HG03520 (cell line): ENCODE measurements around the gene MCM7.
A peak's percentile ranks its signal among the peaks of the same experiment; 100 is the strongest.
"Not testable (repeated sequence)": the region's sequence is repeated elsewhere in the genome, so short reads cannot be mapped to it uniquely, and the experiment has no call there.

ENCODE experiments used
- ATAC-seq: cut with Tn5 transposase; IDR thresholded peaks from one replicate; pipeline ENCODE4 v1.9.1; 2021; ENCODE audit warnings: mild to moderate bottlenecking, moderate library complexity; ENCODE audit not compliant: unreplicated experiment

The MCM7 gene

DNA sequence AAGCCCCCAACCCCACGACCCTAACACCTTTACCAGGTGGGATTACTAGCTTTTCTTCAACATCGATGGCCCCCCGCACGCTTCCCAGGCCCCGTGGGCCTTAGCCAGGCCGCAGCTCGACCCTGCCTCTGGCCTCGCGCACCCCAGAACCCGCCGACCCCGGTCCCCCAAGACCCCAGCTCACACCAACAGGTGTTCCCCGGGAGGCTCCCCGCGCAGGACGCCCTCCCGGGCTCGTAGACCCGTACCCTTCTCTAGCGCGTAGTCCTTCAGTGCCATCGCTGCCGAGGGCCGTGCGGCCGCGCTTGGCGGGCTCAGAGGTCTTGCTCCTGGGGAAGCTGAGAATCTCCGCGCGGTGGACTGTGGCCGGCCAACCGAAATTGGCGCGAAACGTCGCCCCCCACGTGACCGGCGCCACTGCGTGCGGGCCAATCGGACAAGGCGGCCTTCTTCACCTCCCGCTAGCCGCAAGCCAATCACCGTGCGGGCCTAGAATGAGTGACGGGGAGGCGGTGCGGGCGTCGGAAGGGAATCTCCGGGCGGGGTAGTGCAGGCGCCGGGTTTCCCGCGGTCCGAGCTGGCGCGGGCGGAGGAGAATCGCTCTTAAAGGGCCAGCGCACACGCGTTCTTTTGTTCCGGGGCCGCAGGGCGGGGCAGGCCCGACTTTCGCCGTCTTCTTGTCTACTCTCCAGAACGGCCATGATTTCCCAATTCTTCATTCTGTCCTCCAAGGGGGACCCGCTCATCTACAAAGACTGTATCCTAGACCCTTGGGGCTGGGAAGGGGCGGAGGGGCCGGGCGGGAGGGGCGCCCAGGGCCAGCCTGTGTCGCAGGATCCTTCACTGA is at the start of gene MCM7, which contains the start of gene AP4M1:
TSS of gene MCM7 (minus strand) at position 382 of the 847 bp plus-strand sequence. CDS start at position 279, 103 bp downstream.
TSS of gene AP4M1 (plus strand) at position 628 of the 847 bp plus-strand sequence. CDS start at position 700, 72 bp downstream.
- peak; percentile 75 for ATAC-seq

DNA sequence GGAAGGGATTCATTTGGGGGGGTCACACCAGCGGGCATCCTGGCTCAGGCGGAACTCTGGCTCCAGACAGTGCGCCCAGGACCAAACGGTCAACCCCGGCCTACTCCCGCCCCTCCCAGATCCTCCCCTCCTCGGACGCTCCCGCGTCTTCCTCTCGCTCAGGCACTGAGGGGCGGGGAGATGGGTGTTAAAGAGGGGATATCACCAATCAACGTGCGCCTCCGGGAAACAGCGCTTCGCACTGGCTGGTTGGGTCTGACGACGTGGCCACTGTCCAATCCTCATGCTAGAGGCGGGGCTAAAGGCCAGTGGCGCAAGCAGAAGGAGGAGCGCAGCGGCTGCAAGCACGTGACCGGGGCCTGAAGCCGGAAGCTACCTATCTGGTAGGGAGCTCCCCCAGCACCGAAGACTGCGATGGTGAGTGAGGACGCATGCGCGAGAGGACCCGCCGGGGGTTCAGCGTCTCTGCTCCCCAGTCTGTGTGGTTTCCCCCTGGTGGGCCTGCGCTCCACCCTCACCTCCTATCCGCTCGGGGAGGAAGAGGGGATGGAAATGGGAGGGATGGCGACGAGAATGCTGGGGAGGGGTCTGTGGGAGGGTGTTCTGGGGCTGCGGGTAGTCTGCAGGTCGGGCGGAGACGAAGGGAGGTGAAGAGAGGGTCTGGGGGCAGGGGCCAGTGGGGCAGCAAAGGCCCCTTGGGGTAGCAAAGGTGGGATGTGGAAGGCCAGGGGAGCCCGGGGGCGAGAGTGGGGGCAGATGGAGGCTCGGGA is 47.5 kb upstream of the MCM7 start, which contains the start of gene LAMTOR4:
TSS of gene LAMTOR4 (plus strand) at position 360 of the 770 bp plus-strand sequence. CDS start at position 415, 55 bp downstream.
- ATAC-seq = peak; percentile 97

DNA sequence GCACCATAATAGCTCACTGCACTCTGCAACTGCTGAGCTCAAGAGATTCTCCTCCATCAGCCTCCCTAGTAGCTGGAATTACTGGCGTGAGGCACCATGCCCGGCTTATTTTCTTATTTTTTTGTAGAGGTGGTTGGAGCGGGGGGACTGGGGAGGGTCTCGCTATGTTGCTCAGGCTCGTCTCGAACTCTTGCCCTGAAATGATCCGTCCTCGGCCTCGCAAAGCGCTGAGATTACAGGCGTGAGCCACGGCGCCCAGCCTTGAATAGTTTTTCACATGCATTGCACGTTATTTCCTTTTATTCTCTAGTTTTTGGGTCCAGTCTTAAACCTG is 47.0 kb upstream of the MCM7 start:
- ATAC-seq = no peak

DNA sequence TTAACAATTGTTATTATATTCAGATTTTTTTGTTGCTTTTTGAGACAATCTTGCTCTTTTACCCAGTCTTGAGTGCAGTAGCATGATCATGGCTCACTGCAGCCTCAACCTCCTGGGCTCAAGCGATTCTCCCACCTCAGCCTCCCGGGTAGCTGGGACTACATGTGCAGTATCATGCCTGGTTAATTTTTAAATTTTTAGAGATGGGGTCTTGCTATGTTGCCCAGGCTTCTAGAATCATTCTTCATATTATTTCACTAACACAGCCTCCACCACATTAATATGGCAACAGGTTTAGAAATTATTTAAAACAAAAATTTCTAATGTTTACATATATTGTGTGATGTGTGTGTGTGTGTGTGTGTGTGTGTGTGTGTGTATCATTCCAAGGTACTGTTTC is 46.1 kb upstream of the MCM7 start:
- no peak for ATAC-seq

DNA sequence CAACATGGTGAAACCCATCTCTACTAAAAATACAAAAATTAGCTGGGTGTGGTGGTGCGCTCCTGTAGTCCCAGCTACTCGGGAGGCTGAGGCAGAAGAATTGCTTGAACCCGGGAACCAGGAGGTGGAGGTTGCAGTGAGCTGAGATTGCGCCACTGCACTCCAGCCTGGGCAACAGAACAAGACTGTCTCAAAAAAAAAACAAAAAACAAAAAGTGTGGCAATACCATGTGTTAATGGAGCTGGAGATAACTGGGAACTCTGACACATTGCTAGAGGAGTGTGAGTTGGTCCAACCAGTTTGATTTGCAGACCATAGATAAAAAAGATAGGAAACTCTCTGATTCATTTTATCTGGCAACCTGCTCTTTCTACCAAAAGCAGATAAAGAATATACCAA is 45.2 kb upstream of the MCM7 start:
- not testable (repeated sequence) for ATAC-seq

DNA sequence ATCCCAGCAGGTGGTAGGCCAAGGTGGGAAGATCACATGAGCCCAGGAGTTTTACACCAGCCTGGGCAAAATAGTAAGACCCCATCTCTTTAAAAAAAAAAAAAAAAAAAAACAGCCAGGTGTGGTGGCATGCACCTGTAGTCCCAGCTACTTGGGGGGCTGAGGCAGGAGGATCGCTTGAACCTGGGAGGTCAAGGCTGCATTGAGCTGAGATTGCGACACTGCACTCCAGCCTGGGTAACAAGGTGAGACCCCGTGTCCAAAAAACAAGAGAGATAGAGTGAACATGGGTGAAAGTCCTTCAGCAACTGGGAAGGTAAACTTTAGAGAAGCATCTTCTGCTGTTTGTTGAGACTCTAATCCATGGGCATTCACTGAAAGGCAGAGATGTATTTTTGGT is 41.3 kb upstream of the MCM7 start:
- ATAC-seq = no peak

DNA sequence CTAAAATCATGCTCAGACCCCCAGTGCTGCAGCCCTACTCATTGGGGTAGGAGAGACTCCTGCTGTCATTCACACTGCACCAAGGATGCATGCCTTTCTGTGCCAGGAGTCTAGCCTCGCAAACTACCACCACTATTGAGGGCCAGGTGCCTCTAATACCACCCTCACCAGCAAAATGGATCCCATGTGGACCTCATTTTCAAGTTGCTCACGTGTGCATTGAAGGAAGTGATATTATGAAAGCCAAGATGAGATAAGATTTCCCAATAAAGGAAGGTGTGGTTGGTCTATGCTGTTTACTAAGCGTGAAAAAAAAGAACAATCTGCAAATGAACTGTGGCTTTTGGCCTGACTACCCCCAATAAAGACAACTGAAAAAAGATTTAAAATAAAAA is 40.4 kb upstream of the MCM7 start:
- no peak for ATAC-seq

DNA sequence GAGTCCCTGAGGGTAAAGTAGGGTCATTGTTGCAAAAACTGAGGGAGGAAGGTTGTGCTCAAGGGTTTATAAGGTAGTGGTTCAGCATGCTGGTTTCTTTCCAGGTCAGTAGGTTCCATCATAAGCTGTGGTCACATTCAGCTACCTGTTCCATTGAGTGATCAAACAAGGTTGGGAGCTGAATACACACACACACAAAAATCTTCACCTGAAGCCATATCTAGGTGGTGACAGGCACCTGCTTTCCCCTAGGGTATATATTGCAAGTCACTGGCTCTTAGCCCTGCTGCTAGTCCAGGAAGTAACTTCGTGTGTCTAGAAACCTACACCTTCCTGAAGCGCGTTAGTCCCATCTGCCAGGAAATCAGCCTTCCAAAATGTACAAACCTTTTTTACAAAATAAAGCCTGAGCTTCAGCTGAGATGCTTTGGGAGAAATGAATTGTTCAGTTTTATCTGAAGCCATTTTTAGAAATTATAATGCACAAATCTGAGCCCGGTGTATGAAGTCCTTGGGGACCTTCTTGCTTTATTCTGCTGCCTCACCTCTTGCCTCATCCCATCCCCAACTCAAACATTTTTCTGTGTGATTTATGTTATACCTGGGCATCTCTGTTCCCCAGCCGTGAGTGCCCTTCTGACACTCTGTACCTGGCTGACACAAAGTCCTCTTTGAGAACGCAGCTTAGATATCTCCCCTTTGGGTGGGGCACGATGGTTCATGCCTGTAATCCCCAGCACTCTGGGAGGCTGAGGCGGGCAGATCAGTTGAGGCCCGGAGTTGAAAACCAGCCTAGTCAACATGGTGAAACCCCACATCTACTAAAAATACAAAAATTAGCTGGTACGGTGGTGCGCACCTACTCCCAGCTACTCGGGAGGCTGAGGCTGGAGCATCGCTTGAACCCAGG is 36.9 kb upstream of the MCM7 start:
- ATAC-seq = no peak

DNA sequence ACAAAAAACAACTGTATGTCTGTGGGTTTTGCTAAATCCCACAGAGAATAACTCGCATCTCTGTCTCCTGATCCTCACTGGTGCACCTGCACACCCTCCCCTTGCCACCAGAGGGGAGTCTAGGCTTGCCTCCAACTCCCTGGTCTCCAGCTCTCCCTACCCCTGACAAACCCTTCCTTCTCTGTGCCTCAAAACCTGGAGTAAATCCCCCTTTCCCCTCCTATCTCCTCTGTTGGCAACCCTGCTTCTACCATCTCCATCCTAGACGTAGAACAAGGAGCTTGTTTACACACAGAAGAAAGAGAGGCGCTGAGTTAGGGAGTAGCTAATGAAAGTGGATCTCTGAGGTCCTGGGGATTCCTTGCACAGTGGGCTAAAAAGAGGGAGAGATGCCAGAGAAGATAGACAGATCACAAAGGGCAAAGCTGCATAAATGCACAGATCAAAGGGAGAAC is 31.5 kb upstream of the MCM7 start:
- no peak for ATAC-seq

DNA sequence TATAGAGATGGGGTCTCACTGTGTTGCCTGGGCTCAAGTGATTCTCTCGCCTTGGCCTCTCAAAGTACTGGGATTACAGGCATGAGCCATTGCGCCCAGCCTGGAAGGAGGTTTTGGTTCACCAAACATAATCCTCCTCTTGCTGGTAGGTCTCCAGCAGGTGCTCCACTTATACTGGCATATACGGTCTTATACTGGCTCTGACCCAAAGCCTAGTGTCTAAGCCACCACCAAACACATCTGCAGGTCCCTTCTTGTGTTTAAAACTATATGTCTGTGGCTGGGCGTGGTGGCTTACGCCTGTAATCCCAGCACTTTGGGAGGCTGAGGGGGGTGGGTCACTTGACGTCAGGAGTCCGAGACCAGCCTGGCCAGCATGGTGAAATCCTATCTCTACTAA is 30.9 kb upstream of the MCM7 start:
- no peak for ATAC-seq

DNA sequence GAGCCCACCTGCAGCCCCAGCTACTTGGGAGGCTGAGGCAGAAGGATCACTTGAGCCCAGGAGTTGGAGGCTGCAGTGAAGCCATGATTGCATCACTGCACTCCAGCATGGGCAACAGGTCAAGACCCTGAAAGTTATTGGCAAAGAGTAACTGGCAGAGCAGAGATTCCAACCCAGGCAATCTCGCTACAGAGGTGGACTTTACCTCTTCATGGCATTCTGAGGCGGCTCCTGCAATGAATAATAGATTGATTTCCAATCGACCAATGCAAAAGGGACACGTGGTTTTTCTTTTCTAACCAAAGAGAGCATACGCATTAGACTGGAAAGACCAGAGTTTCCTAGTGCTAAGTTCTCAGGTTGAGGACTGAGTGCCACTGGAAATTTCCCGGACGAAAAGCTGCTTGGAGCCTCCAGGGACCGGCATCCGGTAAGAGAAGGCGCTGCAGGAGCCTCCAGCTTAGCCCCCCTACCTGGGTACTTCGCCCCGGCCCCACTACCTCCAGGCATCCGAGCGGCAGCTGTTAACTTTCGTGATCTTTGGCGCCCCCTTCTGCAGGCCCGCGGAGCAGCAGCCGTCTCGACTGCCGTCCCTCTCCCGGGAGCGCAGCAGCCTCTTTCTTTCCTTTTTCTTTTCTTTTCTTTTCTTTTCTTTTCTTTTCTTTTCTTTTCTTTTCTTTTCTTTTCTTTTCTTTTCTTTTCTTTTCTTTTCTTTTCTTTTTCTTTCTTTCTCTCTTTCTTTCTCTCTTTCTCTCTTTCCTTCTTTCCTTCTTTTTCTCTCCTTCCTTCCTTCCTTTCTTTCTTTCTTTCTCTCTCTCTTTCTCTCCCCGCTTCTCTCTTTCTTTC is 29.6 kb upstream of the MCM7 start:
- ATAC-seq = no peak

DNA sequence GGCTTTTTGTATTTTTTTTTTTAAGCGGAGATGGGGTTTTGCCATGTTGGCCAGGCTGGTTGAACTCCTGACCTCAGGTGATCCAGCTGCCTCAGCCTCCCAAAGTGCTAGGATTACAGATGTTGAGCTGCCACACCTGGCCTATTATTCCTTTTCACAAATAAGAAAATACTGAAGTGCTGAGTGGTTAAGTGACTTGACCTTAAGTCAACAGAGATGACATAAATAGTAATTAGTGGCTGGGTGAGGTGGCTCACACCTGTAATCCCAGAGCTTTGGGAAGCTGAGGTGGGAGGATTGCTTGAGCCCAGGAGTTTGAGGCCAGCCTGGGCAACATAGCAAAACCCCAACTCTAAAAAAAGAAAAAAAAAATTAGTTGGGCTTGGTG is 29.0 kb upstream of the MCM7 start:
- not testable (repeated sequence) for ATAC-seq

DNA sequence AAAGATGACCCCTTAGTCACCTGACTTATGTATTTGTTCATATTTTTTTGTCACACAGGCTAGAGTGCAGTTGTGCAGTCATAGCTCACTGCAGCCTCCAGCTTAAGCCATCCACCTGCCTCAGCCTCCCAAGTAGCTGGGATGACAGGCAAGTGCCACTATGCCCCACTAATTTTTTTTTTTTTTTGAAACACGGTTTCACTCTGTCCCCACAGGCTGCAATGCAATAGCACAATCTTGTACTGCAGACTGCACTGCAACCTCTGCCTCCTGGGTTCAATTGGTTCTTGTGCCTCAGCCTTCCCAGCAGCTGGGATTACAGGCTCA is 27.4 kb upstream of the MCM7 start:
- no peak for ATAC-seq

DNA sequence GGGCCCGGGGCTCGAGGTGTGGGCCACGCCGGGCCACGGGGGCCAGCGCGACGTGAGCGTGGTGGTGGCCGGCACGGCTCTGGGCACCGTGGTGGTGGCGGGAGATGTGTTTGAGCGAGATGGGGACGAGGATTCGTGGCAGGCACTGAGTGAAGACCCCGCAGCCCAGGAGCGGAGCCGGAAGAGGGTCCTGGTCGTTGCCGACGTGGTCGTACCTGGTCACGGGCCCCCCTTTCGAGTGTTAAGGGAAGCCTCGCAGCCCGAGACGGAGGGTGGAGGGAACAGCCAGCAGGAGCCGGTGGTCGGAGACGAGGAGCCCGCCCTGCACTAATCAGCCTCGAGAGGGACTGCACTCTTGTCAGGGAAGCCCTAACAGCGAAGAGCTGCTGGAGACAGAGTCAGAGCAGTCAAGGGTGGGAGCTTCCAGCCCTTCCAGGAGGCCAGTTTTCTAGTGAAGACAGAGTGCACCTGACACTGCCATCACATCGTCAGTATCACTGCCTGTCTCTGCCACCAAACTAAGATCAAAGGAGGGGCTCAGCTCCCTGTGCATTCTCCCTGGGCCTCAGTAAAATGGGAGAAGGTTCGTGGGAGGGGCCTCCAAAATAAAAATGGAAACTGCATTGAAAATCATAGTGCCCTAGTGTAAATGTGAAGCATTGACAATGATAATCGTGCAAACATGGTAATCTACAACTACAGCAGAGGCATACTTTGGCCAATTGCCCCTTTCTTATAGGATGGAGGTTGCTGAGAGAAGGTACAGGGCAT is 26.9 kb upstream of the MCM7 start:
- peak; percentile 4 for ATAC-seq

DNA sequence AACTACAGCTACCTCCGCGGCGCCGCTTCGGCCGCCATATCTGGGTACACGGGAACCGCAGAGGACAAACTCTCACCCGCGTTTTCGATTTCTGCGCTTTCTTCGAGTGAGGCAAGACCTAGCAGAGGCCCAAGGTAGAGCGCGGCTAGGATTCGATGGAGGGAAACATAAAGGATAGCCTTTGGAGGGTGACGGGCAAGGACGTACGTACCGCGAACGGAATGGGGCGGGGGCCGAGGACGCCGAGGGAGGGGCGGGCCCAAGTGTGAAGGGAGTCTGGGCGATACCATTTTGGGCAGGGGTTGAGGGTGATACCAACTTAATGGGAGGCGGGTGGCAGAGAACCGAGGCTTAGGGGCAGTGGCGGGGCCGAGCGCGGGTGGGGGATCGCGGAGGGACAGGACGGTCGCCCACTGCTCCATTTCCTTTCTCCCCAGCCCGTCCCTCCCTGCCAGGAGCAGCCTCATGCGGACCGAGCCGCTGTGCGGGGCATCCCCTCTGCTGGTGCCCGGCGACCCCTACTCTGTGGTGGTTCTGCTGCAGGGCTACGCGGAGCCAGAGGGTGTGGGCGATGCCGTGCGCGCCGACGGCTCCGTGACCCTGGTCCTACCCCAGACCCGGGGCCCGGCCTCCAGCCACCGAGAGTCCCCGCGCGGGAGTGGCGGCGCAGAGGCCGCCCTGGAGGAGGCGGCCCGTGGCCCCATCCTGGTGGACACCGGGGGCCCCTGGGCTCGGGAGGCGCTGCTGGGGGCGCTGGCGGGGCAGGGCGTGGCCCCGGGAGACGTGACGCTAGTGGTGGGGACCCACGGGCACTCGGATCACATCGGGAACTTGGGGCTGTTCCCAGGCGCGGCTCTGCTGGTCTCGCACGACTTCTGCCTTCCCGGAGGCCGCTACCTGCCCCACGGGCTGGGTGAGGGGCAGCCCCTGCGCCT is 26.0 kb upstream of the MCM7 start, which contains the start of gene MBLAC1:
TSS of gene MBLAC1 (plus strand) at position 37 of the 935 bp plus-strand sequence. CDS start at position 466, 429 bp downstream.
- ATAC-seq = peak; percentile 42

DNA sequence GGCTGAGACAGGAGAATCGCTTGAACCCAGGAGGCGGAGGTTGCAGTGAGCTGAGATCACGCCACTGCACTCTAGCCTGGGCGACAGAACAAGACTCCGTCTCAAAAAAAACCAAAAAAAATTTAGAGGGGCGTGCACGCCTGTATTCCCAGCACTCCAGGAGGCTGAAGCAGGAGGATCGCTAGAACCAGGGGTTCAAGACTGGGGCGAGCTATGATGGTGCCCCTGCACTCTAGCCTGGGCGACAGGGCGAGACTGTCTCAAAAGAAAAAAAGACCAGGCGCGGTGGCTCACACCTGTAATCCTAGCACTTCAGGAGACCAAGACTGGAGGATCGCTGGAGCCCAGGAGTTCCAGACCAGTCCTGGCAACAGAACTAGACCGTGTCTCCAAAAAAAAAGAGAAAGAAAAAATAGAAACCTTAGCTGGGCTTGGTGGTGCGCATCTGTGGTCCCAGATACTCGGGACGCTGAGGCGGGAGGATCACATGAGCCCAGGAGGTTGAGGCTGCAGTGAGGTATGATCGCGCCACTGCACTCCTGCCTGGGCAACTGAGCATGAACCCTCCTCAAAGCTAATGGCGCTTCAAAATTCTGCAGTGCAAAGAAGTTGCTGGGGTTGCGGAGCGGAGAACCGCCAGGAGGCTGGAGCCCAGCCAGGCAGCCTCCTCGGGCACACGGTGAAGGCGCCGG is 25.2 kb upstream of the MCM7 start:
- ATAC-seq = no peak
